GM12892 (cell line): ENCODE results near the gene FTH1.

Experiments used
- POLR2A ChIP-seq: IDR thresholded peaks from 2 replicates; pipeline ENCODE4 v1.6.1; 2011; ENCODE audit warnings: low read depth, low read length, control low read depth
- POLR2AphosphoS5 ChIP-seq: IDR thresholded peaks from 2 replicates; pipeline ENCODE4 v1.6.1; 2011; ENCODE audit warnings: low read depth, low read length, control low read depth
- TAF1 ChIP-seq: IDR thresholded peaks from 2 replicates; pipeline ENCODE4 v1.6.1; 2011; ENCODE audit warnings: low read depth, mild to moderate bottlenecking, control low read depth, low read length, borderline replicate concordance

- TF ChIP-seq POLR2A (no peak), POLR2AphosphoS5 (no peak), TAF1 (no peak)
These were observed 46.4 kb upstream of the FTH1 start for GRCh38 chr11:62013537-62014476.
